K562 (cell line): ENCODE measurements around the gene VPS16. TPM values are rescaled to one million over a fixed set of nuclear protein-coding genes. Genes with fewer than 3 reads are reported as not detected.

Experiments used
- CBFA2T2 ChIP-seq: fragments of 450-650 bp; conservative IDR thresholded peaks from 2 replicates; pipeline ENCODE4 v1.6.1; 2017; ENCODE audit warnings: mild to moderate bottlenecking
- EP400 ChIP-seq: fragments of 450-650 bp; IDR thresholded peaks from 2 replicates; pipeline ENCODE4 v1.6.1; 2017; ENCODE audit warnings: antibody characterized with exemption, mild to moderate bottlenecking, moderate library complexity
- EWSR1 ChIP-seq: fragments of 450-650 bp; IDR thresholded peaks from 2 replicates; pipeline ENCODE4 v1.6.1; 2018; ENCODE audit warnings: borderline replicate concordance, mild to moderate bottlenecking, low read depth, moderate library complexity; ENCODE audit not compliant: partially characterized antibody
- FUS ChIP-seq: fragments of 200-400 bp; formaldehyde crosslinking; optimal IDR thresholded peaks from 2 replicates; pipeline ENCODE3; 2017; ENCODE audit warnings: low read depth, low read length
- KDM4B ChIP-seq, 2 experiments: fragments of 450-650 bp in 1 of 2; sonication (generic) in 1 of 2; IDR thresholded peaks; 2 replicates each; pipeline ENCODE4 v1.6.1; 2016 to 2017; ENCODE audit warnings: borderline replicate concordance in 2 of 2, antibody characterized with exemption in 1 of 2, low read depth in 1 of 2, mild to moderate bottlenecking in 1 of 2
- L3MBTL2 ChIP-seq: fragments of 450-650 bp; IDR thresholded peaks from 2 replicates; pipeline ENCODE4 v1.6.1; 2016; ENCODE audit warnings: mild to moderate bottlenecking, moderate library complexity
- NCOA1 ChIP-seq: fragments of 450-650 bp; IDR thresholded peaks from 2 replicates; pipeline ENCODE4 v1.6.1; 2016; ENCODE audit warnings: low read depth
- POLR2A ChIP-seq: fragments of 450-650 bp; conservative IDR thresholded peaks from 2 replicates; pipeline ENCODE4 v1.6.1; 2016
- RAD51 ChIP-seq: fragments of 450-650 bp; IDR thresholded peaks from 2 replicates; pipeline ENCODE4 v1.7.1; 2016; ENCODE audit warnings: low read depth, mild to moderate bottlenecking, borderline replicate concordance
- RNF219 ChIP-seq: fragments of 250-450 bp; sonication (Bioruptor Pico); IDR thresholded peaks from 2 replicates; pipeline ENCODE4 v1.5.0; 2022; ENCODE audit warnings: mild to moderate bottlenecking
- SAP30 ChIP-seq: fragments of 200-600 bp; sonication (generic); IDR thresholded peaks from 2 replicates; pipeline ENCODE4 v1.6.1; 2012; ENCODE audit warnings: borderline replicate concordance, low read depth, mild to moderate bottlenecking, moderate library complexity, low read length, control low read depth, inconsistent platforms; ENCODE audit not compliant: insufficient read depth, poor library complexity, severe bottlenecking
- TARDBP ChIP-seq: fragments of 450-650 bp; IDR thresholded peaks from 2 replicates; pipeline ENCODE4 v1.6.1; 2016
- TCFL5 ChIP-seq: fragments of 250-450 bp; sonication (Bioruptor Pico); conservative IDR thresholded peaks from 2 replicates; pipeline ENCODE4 v1.6.1; 2021; ENCODE audit warnings: mild to moderate bottlenecking, moderate library complexity, matching md5 sums
- U2AF2 ChIP-seq: fragments of 200-400 bp; formaldehyde crosslinking; optimal IDR thresholded peaks from 2 replicates; pipeline ENCODE3; 2017; ENCODE audit warnings: low read depth, mild to moderate bottlenecking, low read length
- VEZF1 ChIP-seq: fragments of 200-800 bp; sonication (Bioruptor generic); IDR thresholded peaks from 2 replicates; pipeline ENCODE4 v1.6.1; 2017; ENCODE audit warnings: missing genetic modification characterization, missing compliant biosample characterization
- YY1 ChIP-seq, 3 experiments: IDR thresholded peaks; 2 replicates each; pipeline ENCODE4 v1.6.1; 2011; ENCODE audit warnings: low read length in 2 of 3, mild to moderate bottlenecking in 2 of 3, moderate library complexity in 2 of 3, borderline replicate concordance in 1 of 3, control low read depth in 1 of 3, low read depth in 1 of 3; ENCODE audit not compliant: insufficient read depth in 3 of 3, insufficient replicate concordance in 2 of 3, control insufficient read depth in 1 of 3, insufficient read length in 1 of 3; ENCODE audit errors: extremely low read depth in 1 of 3
- ZNF24 ChIP-seq: fragments of 450-650 bp; IDR thresholded peaks from 2 replicates; pipeline ENCODE4 v1.6.1; 2016
- ZNF512 ChIP-seq: IDR thresholded peaks from 2 replicates; pipeline ENCODE4 v1.6.1; 2016; ENCODE audit warnings: missing genetic modification characterization, missing compliant biosample characterization
- ZNF76 ChIP-seq: fragments of 250-450 bp; sonication (Bioruptor Pico); IDR thresholded peaks from 2 replicates; pipeline ENCODE4 v1.4.0; 2020; ENCODE audit warnings: mild to moderate bottlenecking, moderate library complexity, borderline replicate concordance
- ZNF780A ChIP-seq: fragments of 250-450 bp; sonication (Bioruptor Pico); IDR thresholded peaks from 2 replicates; pipeline ENCODE4 v1.5.0; 2021; ENCODE audit warnings: mild to moderate bottlenecking
- polyA plus RNA-seq, 8 experiments: library from polyadenylated mRNA; depleted of rRNA in 4 of 8; stranded (reverse) in 5 of 8; unstranded in 3 of 8; fragments of >200 nt; fragmentation: Nextera tagmentation in 2 of 8; fragmentation: Illumina TruSeq in 1 of 8; extraction: Ambion mirVana in 2 of 8; extraction: Trizol in 1 of 8; gene quantifications; 2 replicates each; pipeline versions ENCODE4 v1.2.1 to v1.2.3, GENCODE V29; 2011 to 2014; ENCODE audit warnings: inconsistent platforms in 1 of 8, missing spikeins in 1 of 8
- total RNA-seq, 7 experiments: library from RNA; depleted of rRNA in 6 of 7; stranded (reverse); fragments of >200 nt in 6 of 7; fragmentation: Illumina TruSeq in 2 of 7; extraction: Trizol in 2 of 7; gene quantifications; 2 replicates each; pipeline versions ENCODE4 v1.2.1 to v1.2.3, GENCODE V29; 2011 to 2021; ENCODE audit warnings: low replicate concordance in 1 of 7
- TF ChIP-seq, protein P1 (sequence below): conservative IDR thresholded peaks from 2 replicates; pipeline ENCODE4 v1.6.1; 2011; ENCODE audit warnings: low read depth, mild to moderate bottlenecking, low read length; ENCODE audit not compliant: control insufficient read depth

Gene VPS16
- total and polyA plus RNA-seq, 9 of the 15 experiments (the other 6 are each of a cell fraction or from before 2014, with no cell fraction given) = 6.8 to 24.7 (median 14.0) TPM

DNA sequence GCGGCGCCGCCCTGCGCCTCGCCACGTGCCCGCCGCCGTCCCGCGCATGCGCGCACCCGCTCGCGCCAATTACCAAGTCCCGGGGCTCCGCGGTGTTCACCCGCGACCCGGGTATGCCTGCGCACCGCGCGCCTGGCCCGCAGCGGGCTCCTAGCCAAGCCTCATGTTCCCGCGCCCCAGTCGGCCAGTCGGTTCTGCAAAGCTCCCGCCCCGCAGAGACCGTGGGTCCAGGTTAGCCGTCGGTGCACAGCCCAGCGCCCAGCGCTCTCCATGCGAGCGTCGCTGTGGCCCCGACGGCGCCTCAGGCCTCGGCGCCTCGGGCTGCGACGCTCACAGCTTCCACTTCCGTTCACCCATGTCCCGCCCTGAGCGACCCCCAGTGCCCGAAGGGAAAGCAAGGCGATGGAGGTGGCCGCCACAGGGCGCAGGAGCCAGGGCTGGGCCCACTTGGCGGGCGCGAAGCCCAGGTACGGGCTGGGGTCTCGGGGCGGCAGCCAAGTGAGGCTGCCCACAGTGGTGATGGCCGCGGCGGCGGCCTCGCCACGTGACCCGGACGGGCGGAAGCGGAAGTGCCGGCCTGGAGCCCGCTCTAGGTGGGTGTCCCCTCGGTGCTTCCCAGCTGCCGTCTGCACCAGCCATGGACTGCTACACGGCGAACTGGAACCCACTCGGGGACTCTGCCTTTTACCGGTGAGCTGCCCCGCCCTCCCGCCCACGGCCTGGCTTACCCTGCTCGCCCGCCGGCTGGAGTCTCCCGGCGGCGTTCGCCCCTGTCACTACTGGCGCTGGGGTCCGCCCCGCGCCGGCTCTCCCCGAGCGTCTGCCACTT, at the start of gene VPS16, which contains the start of gene PCED1A (continued):
- TF ChIP-seq, protein P1, sequence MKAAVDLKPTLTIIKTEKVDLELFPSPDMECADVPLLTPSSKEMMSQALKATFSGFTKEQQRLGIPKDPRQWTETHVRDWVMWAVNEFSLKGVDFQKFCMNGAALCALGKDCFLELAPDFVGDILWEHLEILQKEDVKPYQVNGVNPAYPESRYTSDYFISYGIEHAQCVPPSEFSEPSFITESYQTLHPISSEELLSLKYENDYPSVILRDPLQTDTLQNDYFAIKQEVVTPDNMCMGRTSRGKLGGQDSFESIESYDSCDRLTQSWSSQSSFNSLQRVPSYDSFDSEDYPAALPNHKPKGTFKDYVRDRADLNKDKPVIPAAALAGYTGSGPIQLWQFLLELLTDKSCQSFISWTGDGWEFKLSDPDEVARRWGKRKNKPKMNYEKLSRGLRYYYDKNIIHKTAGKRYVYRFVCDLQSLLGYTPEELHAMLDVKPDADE = peak; percentile 78
- TF ChIP-seq NCOA1 = no peak
- no peak for TF ChIP-seq EWSR1
- peak; percentile 30 for TF ChIP-seq SAP30
- no peak for TF ChIP-seq ZNF512 (tag)
- peak; percentile 97 for TF ChIP-seq L3MBTL2
- no peak for TF ChIP-seq U2AF2
- TF ChIP-seq CBFA2T2 = peak; percentile 58
- TF ChIP-seq EP400 = peak; percentile 80; the same call in 1 of the 2 replicates
- TF ChIP-seq TCFL5 = no peak
- peak; percentile 88 for TF ChIP-seq RAD51
- no peak; the same call in 1 of the 2 replicates for TF ChIP-seq VEZF1 (CRISPR knock-in tag)
- TF ChIP-seq ZNF76 (CRISPR knock-in tag) = 0 out of 2 replicates have a peak, but pooled peaks have one; percentile 37
- no peak for TF ChIP-seq FUS
- TF ChIP-seq YY1 (IDR thresholded peaks at IDR 0.05; ENCODE audit: borderline replicate concordance in 1 of 3, control insufficient read depth in 1 of 3, extremely low read depth in 1 of 3, insufficient read depth in 3 of 3, insufficient read length in 1 of 3, insufficient replicate concordance in 2 of 3, low read depth in 1 of 3, low read length in 2 of 3) = peak; percentile 95 to 99 (median 99)
- no peak for TF ChIP-seq RNF219
- TF ChIP-seq KDM4B (IDR thresholded peaks at IDR 0.05; ENCODE audit: borderline replicate concordance in 2 of 2, low read depth in 1 of 2) = peak in 1 of 2 experiments; percentile 72; a peak in 2 of 4 replicates
- TF ChIP-seq ZNF24 = no peak
- TF ChIP-seq ZNF780A = no peak
- TF ChIP-seq TARDBP = no peak
- TF ChIP-seq POLR2A = peak; percentile 53; the same call in 1 of the 2 replicates
